HepG2 (cell line): ENCODE results near the gene TRAPPC1. TPM values are rescaled to one million over a fixed set of nuclear protein-coding genes. Genes with fewer than 3 reads are reported as not detected.
A peak's percentile ranks its signal among the peaks of the same experiment; 100 is the strongest.

Experiments used
- ELF1 ChIP-seq: sonication (generic); formaldehyde crosslinking; IDR thresholded peaks from 2 replicates; pipeline ENCODE4 v1.4.0; 2020; ENCODE audit warnings: missing genetic modification reagents
- FOXK2 ChIP-seq: fragments of 450-650 bp; IDR thresholded peaks from 2 replicates; pipeline ENCODE4 v1.6.1; 2016
- GPN1 ChIP-seq: sonication (generic); formaldehyde crosslinking; IDR thresholded peaks from 2 replicates; pipeline ENCODE4 v1.5.1; 2020; ENCODE audit warnings: missing genetic modification reagents, borderline replicate concordance
- HIVEP1 ChIP-seq: sonication (generic); formaldehyde crosslinking; IDR thresholded peaks from 2 replicates; pipeline ENCODE4 v1.4.0; 2020; ENCODE audit warnings: mild to moderate bottlenecking, missing genetic modification reagents
- HNF4A ChIP-seq: sonication (generic); formaldehyde crosslinking; IDR thresholded peaks from 2 replicates; pipeline ENCODE4 v1.4.0; 2020; ENCODE audit warnings: missing genetic modification reagents
- HOMEZ ChIP-seq: IDR thresholded peaks from 2 replicates; pipeline ENCODE4 v1.6.1; 2016; ENCODE audit warnings: low read depth
- ISL2 ChIP-seq: sonication (generic); formaldehyde crosslinking; IDR thresholded peaks from 2 replicates; pipeline ENCODE4 v1.5.0; 2020; ENCODE audit warnings: missing genetic modification reagents
- KDM1A ChIP-seq: IDR thresholded peaks from 2 replicates; pipeline ENCODE4 v1.6.1; 2016; ENCODE audit warnings: missing compliant biosample characterization
- NR2F6 ChIP-seq, 2 experiments: IDR thresholded peaks; 2 replicates each; pipeline ENCODE4 v1.6.1; 2016; ENCODE audit warnings: antibody characterized with exemption in 1 of 2, mild to moderate bottlenecking in 1 of 2
- PLSCR1 ChIP-seq: sonication (generic); formaldehyde crosslinking; IDR thresholded peaks from 2 replicates; pipeline ENCODE4 v1.5.0; 2020; ENCODE audit warnings: missing genetic modification reagents, mild to moderate bottlenecking, borderline replicate concordance
- PRPF4 ChIP-seq: fragments of 200-400 bp; formaldehyde crosslinking; IDR thresholded peaks from 2 replicates; pipeline ENCODE4 v1.6.1; 2016; ENCODE audit warnings: low read length, low read depth; ENCODE audit not compliant: poor library complexity, severe bottlenecking
- SRY ChIP-seq: sonication (generic); formaldehyde crosslinking; IDR thresholded peaks from 2 replicates; pipeline ENCODE4 v1.8.0; 2022; ENCODE audit warnings: mild to moderate bottlenecking, missing genetic modification reagents
- ZBTB10 ChIP-seq: sonication (generic); formaldehyde crosslinking; IDR thresholded peaks from 2 replicates; pipeline ENCODE4 v1.4.0; 2020; ENCODE audit warnings: missing genetic modification reagents, borderline replicate concordance
- ZBTB39 ChIP-seq: sonication (generic); formaldehyde crosslinking; IDR thresholded peaks from 2 replicates; pipeline ENCODE4 v1.5.0; 2020; ENCODE audit warnings: missing genetic modification reagents
- ZC3H4 ChIP-seq: sonication (generic); formaldehyde crosslinking; IDR thresholded peaks from 2 replicates; pipeline ENCODE4 v1.4.0; 2020; ENCODE audit warnings: missing genetic modification reagents, borderline replicate concordance
- ZKSCAN5 ChIP-seq: sonication (generic); formaldehyde crosslinking; IDR thresholded peaks from 2 replicates; pipeline ENCODE4 v1.5.1; 2020; ENCODE audit warnings: mild to moderate bottlenecking, missing genetic modification reagents
- ZNF230 ChIP-seq: sonication (generic); formaldehyde crosslinking; IDR thresholded peaks from 2 replicates; pipeline ENCODE4 v1.4.0; 2020; ENCODE audit warnings: mild to moderate bottlenecking, missing genetic modification reagents
- ZNF335 ChIP-seq: sonication (generic); formaldehyde crosslinking; IDR thresholded peaks from 2 replicates; pipeline ENCODE4 v1.4.0; 2020; ENCODE audit warnings: missing genetic modification reagents
- ZNF350 ChIP-seq: sonication (generic); formaldehyde crosslinking; IDR thresholded peaks from 2 replicates; pipeline ENCODE4 v1.4.0; 2020; ENCODE audit warnings: mild to moderate bottlenecking, low read depth, missing genetic modification reagents, borderline replicate concordance
- ZNF543 ChIP-seq: sonication (generic); formaldehyde crosslinking; IDR thresholded peaks from 2 replicates; pipeline ENCODE4 v1.4.0; 2020; ENCODE audit warnings: mild to moderate bottlenecking, missing genetic modification reagents
- ZNF709 ChIP-seq: sonication (generic); formaldehyde crosslinking; IDR thresholded peaks from 2 replicates; pipeline ENCODE4 v1.5.0; 2020; ENCODE audit warnings: mild to moderate bottlenecking, missing genetic modification reagents
- ZNF788 ChIP-seq: sonication (generic); formaldehyde crosslinking; IDR thresholded peaks from 2 replicates; pipeline ENCODE4 v1.5.0; 2020; ENCODE audit warnings: mild to moderate bottlenecking, missing genetic modification reagents, borderline replicate concordance
- polyA plus RNA-seq, 8 experiments: library from polyadenylated mRNA; depleted of rRNA in 3 of 8; stranded (reverse) in 7 of 8; unstranded in 1 of 8; fragments of >200 nt; fragmentation: Illumina TruSeq in 4 of 8; extraction: Trizol in 4 of 8; gene quantifications; 2 replicates each; pipeline versions ENCODE4 v1.2.1 to v1.2.3, GENCODE V29; 2011 to 2016; ENCODE audit warnings: low read depth in 4 of 8, missing spikeins in 1 of 8, mixed read lengths in 1 of 8; ENCODE audit not compliant: insufficient read depth in 1 of 8
- total RNA-seq, 5 experiments: library from RNA; depleted of rRNA; stranded (reverse); fragments of >200 nt; fragmentation: Illumina TruSeq; extraction: Trizol; gene quantifications; 2 replicates each; pipeline ENCODE4 v1.2.3, GENCODE V29; 2016; ENCODE audit warnings: low read depth in 1 of 5

The TRAPPC1 gene
- total and polyA plus RNA-seq, 2 of the 13 experiments (the other 11 are each of a cell fraction or from before 2014, with no cell fraction given): 28.1 to 44.9 TPM

DNA sequence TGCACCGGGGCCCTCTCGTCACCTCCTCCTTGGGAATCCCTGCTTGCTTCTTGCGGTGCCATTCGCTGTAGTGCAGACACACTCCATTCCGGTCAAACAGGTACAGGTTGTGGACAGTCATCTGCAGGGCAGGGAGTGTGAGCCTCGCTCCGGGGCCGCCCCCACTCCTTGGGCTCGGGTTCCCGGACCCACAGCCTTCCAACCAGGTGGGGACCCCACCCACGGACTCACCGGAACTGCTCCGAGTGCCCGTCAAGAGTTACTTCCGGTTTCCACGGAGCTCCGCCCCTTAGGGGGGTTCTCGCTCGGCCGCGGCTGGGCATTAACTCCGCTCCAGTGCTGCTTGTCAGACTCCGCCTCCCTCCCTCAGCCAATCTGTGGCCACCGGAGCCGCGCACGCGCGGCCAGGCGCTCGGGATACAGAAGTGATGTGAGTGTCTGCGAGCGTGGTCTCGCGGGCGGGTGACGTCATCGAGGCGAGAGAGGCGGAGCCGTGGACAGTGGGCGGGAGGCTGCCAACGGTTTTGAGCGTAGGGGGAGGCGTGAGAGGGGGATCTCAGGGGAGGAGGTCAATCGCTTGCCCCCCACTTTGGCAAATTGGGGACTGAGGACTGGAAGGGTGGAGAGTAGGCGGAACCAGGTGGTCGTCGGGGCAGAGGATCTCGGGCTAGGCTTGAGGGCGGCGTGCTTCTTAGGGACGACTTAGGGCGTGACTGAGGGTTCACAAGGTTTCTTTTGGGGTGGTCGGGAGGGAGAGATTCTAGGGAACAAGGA is at the start of gene TRAPPC1, which contains the start of gene CNTROB (continued):
- TF ChIP-seq PLSCR1 (CRISPR knock-in tag) (no peak), ZC3H4 (CRISPR knock-in tag) (no peak), GPN1 (CRISPR knock-in tag) (no peak), ZNF709 (CRISPR knock-in tag) (no peak), ZNF788 (CRISPR knock-in tag) (peak; percentile 60), PRPF4 (no peak), SRY (CRISPR knock-in tag) (no peak), HOMEZ (no peak; the same call in 1 of the 2 replicates), HIVEP1 (CRISPR knock-in tag) (no peak; the same call in 1 of the 2 replicates), ZBTB10 (CRISPR knock-in tag) (no peak), ZNF335 (CRISPR knock-in tag) (peak; percentile 32; the same call in 1 of the 2 replicates), FOXK2 (no peak), ZNF230 (CRISPR knock-in tag) (0 out of 2 replicates have a peak, but pooled peaks have one; percentile 54), HNF4A (CRISPR knock-in tag) (0 out of 2 replicates have a peak, but pooled peaks have one; percentile 3), ISL2 (CRISPR knock-in tag) (peak; percentile 33; the same call in 1 of the 2 replicates), ZNF543 (peak; percentile 80), NR2F6 (IDR thresholded peaks at IDR 0.05) (no peak), NR2F6 (CRISPR knock-in tag; IDR thresholded peaks at IDR 0.05) (no peak), ZKSCAN5 (CRISPR knock-in tag) (no peak), ZNF350 (CRISPR knock-in tag) (peak; percentile 20; the same call in 1 of the 2 replicates), KDM1A (CRISPR knock-in tag) (no peak), ELF1 (CRISPR knock-in tag) (peak; percentile 90), ZBTB39 (CRISPR knock-in tag) (no peak)
